ENCODE measurements around the gene SYTL3.

The SYTL3 gene

DNA sequence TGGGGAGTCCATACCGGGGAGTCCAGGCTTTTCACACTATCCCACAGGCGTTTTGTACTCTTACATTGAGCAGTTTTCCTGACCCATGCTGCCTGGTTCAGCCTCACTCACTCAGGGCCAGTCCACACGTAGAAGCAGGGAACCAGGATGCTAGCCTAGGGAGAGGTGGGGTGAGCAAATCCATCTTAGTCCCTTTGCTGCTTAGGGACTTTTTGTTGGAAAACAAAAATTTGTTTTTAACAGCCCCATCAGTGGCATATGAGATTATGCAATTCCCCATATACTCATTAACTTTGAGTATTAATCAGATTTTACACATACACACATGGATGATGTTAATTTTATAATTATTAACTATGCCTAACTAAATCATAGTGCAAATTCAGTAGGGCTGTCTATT, 85.2 kb downstream of the SYTL3 start:
- DNase-seq (ENCODE audit: extremely low read depth, low read depth), result no peak
- TF ChIP-seq, protein P1, sequence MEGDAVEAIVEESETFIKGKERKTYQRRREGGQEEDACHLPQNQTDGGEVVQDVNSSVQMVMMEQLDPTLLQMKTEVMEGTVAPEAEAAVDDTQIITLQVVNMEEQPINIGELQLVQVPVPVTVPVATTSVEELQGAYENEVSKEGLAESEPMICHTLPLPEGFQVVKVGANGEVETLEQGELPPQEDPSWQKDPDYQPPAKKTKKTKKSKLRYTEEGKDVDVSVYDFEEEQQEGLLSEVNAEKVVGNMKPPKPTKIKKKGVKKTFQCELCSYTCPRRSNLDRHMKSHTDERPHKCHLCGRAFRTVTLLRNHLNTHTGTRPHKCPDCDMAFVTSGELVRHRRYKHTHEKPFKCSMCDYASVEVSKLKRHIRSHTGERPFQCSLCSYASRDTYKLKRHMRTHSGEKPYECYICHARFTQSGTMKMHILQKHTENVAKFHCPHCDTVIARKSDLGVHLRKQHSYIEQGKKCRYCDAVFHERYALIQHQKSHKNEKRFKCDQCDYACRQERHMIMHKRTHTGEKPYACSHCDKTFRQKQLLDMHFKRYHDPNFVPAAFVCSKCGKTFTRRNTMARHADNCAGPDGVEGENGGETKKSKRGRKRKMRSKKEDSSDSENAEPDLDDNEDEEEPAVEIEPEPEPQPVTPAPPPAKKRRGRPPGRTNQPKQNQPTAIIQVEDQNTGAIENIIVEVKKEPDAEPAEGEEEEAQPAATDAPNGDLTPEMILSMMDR (IDR thresholded peaks at IDR 0.05; ENCODE audit: low read depth, low read length), result no peak

DNA sequence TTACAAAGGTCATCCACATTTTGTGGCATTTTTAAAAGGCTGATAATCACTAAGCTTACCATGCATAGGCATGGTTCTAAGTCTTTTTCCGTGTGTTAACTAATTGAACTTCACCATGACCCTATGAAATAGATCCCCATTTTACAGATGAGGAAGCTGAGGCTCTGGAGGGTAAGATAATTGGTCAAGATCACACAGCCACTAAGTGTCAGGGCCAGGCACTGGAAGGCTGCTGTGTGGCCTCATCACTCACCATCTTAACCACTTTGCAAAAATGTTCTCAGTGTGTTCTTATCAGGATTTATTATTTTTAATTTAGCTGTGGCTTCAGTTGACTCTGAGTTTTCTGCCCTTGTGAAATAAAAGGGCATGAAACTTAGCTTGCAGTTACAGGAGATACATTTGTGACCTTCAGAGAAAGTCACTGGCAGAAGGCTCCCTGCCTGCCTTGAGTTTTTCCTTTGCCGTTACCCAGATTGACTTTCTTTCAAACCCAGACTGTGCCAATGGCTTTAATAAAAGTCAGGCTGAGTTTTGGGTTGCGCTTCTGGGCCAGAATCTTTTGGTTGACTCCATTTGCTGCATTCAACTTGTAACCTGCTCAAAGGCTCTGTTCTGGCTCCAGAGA, 87.3 kb downstream of the SYTL3 start:
- TF ChIP-seq, protein P1 (IDR thresholded peaks at IDR 0.05; ENCODE audit: low read depth, low read length), result no peak
- no peak for DNase-seq (ENCODE audit: extremely low read depth, low read depth)

DNA sequence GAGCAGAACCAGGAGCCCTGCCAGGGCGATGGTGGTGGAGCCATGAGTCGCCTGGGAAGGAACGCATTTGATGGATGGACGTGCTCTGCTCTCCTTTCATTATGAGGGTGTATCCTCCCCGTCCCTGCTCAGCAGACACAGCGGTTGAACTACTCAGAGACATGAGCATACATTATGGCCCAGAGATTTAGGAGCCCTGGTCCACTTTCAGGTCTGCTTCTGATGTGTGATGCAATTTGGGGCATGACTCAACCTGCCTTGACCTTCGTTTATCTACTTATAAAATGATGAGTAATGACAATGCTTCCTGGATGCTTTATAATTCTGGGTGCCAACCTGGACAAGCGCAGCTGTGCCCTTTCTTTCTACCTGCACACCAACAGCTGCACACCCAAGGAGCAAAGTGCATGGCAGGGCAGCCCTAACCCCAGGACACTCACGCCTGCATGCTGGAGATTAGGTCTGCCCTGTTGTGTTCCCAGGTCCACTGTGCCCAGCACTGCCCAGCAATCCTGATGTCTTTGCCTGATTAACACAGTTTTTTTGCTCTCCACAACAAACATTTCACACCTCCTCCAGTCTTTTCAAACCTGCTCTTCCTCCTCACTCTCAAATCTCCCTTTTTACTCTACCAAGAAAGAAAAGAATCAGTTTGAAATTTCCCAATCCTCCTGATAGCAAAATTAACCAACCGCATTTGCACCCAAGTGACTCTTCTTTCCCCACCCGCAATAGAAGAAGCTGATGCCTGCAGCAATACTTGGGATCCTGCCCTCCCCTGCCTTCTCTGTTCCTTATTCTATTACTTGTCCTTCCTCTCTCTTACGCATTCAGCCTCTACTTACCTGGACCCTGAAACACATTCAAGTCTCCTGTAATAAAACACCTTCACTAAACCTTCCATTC, 88.1 kb downstream of the SYTL3 start:
- DNase-seq (ENCODE audit: extremely low read depth, low read depth), result no peak
- TF ChIP-seq, protein P1 (IDR thresholded peaks at IDR 0.05; ENCODE audit: low read depth, low read length), result no peak

DNA sequence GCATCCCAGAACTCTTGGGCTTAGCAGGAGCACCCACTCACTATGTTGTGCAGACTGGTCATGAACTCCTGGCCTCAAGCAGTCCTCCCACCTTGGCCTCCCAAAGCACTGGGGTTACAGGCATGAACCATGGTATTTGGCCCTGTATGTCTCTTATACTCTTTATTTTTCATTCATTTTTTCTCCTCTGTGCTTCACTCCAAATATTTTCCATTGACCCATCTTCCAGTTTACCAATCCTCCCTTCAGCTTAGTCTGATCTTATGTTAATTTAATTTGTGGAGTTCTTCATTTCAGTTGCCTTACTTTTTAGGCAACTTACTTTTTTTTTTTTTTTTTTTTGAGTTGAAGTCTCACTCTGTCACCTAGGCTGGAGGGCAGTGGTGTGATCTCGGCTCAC, 89.8 kb downstream of the SYTL3 start:
- no peak for DNase-seq (ENCODE audit: extremely low read depth, low read depth)
- TF ChIP-seq, protein P1 (IDR thresholded peaks at IDR 0.05; ENCODE audit: low read depth, low read length), result no peak

DNA sequence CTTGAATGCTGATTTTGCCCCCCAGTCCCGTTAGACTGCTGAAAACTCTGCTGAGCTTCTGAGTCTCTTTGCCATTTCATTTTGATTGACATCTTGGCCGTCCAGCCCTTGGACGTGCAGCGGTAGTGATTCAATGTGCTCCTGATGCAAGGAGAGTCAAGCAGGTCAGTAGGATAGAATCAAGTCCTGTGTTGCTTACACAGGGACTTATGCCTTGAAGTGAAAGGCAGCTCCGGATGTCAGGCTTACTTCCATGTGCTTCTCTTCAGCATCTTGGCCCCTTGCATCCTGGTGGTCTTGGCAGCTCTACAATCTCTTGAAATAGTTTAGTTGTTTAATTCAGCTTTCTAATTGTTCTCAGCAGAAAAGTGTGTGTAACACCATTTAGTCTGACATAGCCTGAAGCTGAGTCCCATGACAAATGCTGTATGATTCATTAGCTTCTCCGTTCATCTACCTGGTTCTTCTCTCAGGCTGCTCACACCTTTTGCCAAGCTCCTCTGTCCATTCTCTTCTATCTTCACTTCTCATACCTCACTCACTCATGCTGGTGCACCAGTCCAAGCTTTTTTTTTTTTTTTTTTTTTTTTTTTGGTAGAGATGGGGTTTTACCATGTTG, 93.3 kb downstream of the SYTL3 start:
- DNase-seq (ENCODE audit: extremely low read depth, low read depth), result no peak
- TF ChIP-seq, protein P1 (IDR thresholded peaks at IDR 0.05; ENCODE audit: low read depth, low read length), result no peak

DNA sequence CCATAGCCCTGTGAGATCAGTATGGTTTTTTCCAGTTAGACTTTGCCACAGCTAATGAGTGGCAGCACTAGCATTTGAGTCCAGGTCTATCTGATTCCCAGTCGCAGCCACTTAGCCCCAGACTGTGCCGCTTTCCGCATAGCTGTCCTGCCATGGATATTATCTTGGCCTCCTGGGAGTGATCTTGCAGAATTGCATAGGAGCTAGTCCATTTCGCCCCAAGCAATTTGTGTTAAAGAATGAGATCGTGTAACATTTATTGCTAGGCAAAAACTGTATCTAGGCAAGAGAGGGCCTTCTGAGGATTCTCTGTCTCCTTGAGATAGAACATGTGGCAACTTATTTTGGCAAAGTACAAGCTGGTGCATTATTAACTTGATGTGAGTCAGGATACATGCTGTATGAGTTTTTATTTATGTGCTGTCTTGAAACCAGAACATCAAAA, 95.2 kb downstream of the SYTL3 start:
- DNase-seq (ENCODE audit: extremely low read depth, low read depth), result no peak
- TF ChIP-seq, protein P1 (IDR thresholded peaks at IDR 0.05; ENCODE audit: low read depth, low read length), result no peak

DNA sequence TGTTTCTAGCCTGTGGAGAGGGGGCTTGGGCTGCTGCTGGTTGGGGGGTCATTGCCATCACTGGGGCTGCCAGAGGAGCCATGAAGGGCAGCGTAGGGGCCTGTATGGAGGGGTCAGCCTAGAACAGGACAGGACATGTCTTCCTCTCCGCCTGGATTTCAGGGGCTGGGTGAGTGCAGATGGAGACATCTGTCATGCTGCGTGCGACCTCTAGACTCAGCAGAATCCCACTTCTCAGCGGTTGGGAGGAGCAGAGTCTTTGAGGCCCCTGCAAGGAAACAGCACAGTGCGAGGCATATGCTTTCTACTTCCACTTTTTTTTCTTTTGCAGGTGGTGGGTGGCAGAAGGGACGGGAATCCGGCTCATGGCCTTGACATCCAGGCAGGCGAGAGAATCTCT, 101.4 kb downstream of the SYTL3 start:
- TF ChIP-seq, protein P1 (IDR thresholded peaks at IDR 0.05; ENCODE audit: low read depth, low read length), result no peak
- no peak for DNase-seq (ENCODE audit: extremely low read depth, low read depth)
